Activated naive CD8-positive, alpha-beta T cell (primary cell): Measurements from ENCODE around the gene ERCC8.
"Not testable (repeated sequence)": the region's sequence is repeated elsewhere in the genome, so short reads cannot be mapped to it uniquely, and the experiment has no call there.

Experiments used
- H3K27ac Mint-ChIP-seq: one replicate; pipeline ENCODE4 v1.8.0; 2021; ENCODE audit warnings: mixed read lengths
- H3K27me3 Mint-ChIP-seq: one replicate; pipeline ENCODE4 v1.8.0; 2021; ENCODE audit warnings: mixed read lengths
- H3K36me3 Mint-ChIP-seq: one replicate; pipeline ENCODE4 v1.8.0; 2021; ENCODE audit warnings: mixed read lengths
- H3K4me1 Mint-ChIP-seq: one replicate; pipeline ENCODE4 v1.8.0; 2021; ENCODE audit warnings: low read depth, mixed read lengths
- H3K4me3 Mint-ChIP-seq: one replicate; pipeline ENCODE4 v1.8.0; 2021; ENCODE audit warnings: mild to moderate bottlenecking, mixed read lengths
- H3K9me3 Mint-ChIP-seq: one replicate; pipeline ENCODE4 v1.8.0; 2021; ENCODE audit warnings: low read depth, mixed read lengths

Gene ERCC8

DNA sequence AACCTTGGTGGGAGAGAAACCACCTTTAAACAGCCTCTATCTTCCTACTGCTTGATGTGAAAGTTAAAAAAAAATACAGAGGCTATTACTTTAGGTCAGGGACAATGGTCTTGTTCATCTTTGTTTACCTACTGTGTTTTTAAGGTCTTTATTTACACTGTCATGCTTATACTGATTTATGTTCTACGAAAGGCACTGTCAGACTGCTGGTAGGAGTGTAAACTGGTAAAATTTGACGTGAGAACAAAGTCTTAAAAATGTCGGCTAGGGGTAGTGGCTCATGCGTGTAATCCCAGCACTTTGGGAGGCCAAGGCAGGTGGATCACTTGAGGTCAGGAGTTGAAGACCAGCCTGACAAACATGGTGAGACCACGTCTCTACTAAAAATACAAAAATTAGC, 58.7 kb downstream of the ERCC8 start:
- no peaks in the 10 kb centered on the region for H3K4me1 Mint-ChIP-seq
- no peaks in the 10 kb centered on the region for H3K27me3 Mint-ChIP-seq
- H3K36me3 Mint-ChIP-seq: peaks cover 36% of the 10 kb centered on the region
- H3K27ac Mint-ChIP-seq: no peak overlapping the region
- H3K9me3 Mint-ChIP-seq: peaks cover 9% of the 10 kb centered on the region
- H3K4me3 Mint-ChIP-seq: no peak overlapping the region

- peaks cover 10% of the 10 kb centered on the region for H3K9me3 Mint-ChIP-seq
- H3K27ac Mint-ChIP-seq: no peak overlapping the region
- H3K4me3 Mint-ChIP-seq: no peak overlapping the region
- no peaks in the 10 kb centered on the region for H3K27me3 Mint-ChIP-seq
- no peaks in the 10 kb centered on the region for H3K4me1 Mint-ChIP-seq
- H3K36me3 Mint-ChIP-seq: peaks cover 26% of the 10 kb centered on the region
Observed at GRCh38 chr5:60883229-60883628, 61.6 kb downstream of the ERCC8 start.

DNA sequence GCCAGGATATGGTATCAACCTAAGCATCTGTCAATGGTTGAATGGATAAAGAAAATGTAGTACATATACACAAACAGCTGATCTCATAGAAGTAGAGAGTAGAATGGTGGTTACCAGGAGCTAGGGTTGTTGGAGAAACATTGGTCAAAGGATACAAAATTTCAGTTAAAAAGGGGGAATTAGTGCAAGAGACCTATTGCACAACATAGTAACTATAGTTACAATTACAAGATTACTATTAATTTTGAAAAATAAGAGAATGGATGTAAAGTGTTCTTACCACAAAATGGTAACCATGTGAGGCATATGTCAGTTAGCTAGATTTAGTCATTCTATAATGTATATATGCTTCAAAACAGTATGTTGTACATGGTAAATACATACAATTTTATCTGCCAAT, 72.0 kb downstream of the ERCC8 start:
- no peak overlapping the region for H3K27ac Mint-ChIP-seq
- no peaks in the 10 kb centered on the region for H3K4me1 Mint-ChIP-seq
- no peak overlapping the region for H3K4me3 Mint-ChIP-seq
- peaks cover 26% of the 10 kb centered on the region for H3K9me3 Mint-ChIP-seq
- H3K27me3 Mint-ChIP-seq: no peaks in the 10 kb centered on the region
- H3K36me3 Mint-ChIP-seq: peaks cover 30% of the 10 kb centered on the region

- no peaks in the 10 kb centered on the region for H3K4me1 Mint-ChIP-seq
- H3K9me3 Mint-ChIP-seq: peaks cover 26% of the 10 kb centered on the region
- H3K4me3 Mint-ChIP-seq: no peak overlapping the region
- H3K27ac Mint-ChIP-seq: no peak overlapping the region
- peaks cover 30% of the 10 kb centered on the region for H3K36me3 Mint-ChIP-seq
- no peaks in the 10 kb centered on the region for H3K27me3 Mint-ChIP-seq
Observed at GRCh38 chr5:60870857-60871256, 74.0 kb downstream of the ERCC8 start.

GRCh38 chr5:60860572-60860971, 84.3 kb downstream of the ERCC8 start:
- H3K4me1 Mint-ChIP-seq, H3K36me3 Mint-ChIP-seq, H3K27me3 Mint-ChIP-seq, H3K4me3 Mint-ChIP-seq, H3K27ac Mint-ChIP-seq, H3K9me3 Mint-ChIP-seq: not testable (repeated sequence)

DNA sequence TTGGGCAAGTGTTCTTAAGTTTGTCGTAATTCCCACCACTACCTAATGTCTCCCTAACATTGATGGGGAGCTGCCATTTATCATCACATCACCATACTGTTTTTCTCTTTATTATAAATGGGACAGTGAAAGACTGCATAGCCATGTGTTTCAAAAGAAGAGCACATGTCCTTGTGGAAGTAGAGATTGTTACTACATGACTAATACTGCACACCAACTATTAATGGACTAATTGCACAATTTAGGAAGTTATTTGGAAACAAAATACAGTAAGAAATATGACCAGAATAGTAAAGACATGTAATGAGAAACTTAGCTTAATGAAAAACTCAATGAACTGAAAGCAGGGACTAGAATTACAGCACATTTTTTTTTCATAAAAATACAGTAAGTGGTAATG, 88.8 kb downstream of the ERCC8 start:
- Mint-ChIP-seq H3K9me3 (peaks cover 4% of the 10 kb centered on the region), H3K27ac (no peak overlapping the region), H3K4me1 (no peaks in the 10 kb centered on the region), H3K36me3 (no peaks in the 10 kb centered on the region), H3K4me3 (no peak overlapping the region), H3K27me3 (no peaks in the 10 kb centered on the region)

- H3K4me3 Mint-ChIP-seq: no peak overlapping the region
- no peaks in the 10 kb centered on the region for H3K36me3 Mint-ChIP-seq
- no peaks in the 10 kb centered on the region for H3K9me3 Mint-ChIP-seq
Observed at GRCh38 chr5:60852940-60853339, 91.9 kb downstream of the ERCC8 start.

GRCh38 chr5:60852317-60852716, 92.6 kb downstream of the ERCC8 start:
- H3K27ac Mint-ChIP-seq: no peak overlapping the region
- H3K4me1 Mint-ChIP-seq: no peaks in the 10 kb centered on the region
- H3K27me3 Mint-ChIP-seq: peaks cover 1% of the 10 kb centered on the region
- H3K36me3 Mint-ChIP-seq: no peaks in the 10 kb centered on the region
- H3K9me3 Mint-ChIP-seq: no peaks in the 10 kb centered on the region
- no peak overlapping the region for H3K4me3 Mint-ChIP-seq

More at GRCh38 chr5:60852940-60853339, 91.9 kb downstream of the ERCC8 start:
- H3K4me1 Mint-ChIP-seq: no peaks in the 10 kb centered on the region
- peaks cover 1% of the 10 kb centered on the region for H3K27me3 Mint-ChIP-seq
- H3K27ac Mint-ChIP-seq: no peak overlapping the region

DNA sequence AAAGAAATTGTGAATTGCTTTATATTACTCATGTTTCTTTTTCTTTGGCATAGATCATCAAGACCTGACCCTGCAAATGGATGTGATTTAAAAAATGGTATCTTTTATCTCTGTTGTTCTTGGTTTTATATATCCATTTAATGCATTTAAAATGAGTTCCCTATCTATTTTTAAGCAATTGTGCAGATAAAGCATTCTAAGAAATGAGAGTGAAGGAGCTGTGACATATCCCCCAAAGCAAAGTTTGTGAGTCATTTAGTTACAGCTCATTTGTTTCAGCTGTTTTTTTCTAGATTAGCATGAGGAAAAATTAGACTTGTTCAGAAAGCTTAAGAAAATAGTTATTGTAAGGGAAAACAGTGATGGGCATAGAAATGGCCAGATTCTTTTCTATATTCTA, 93.2 kb downstream of the ERCC8 start:
- no peak overlapping the region for H3K4me3 Mint-ChIP-seq
- H3K4me1 Mint-ChIP-seq: no peaks in the 10 kb centered on the region
- no peaks in the 10 kb centered on the region for H3K36me3 Mint-ChIP-seq
- no peaks in the 10 kb centered on the region for H3K9me3 Mint-ChIP-seq
- peaks cover 4% of the 10 kb centered on the region for H3K27me3 Mint-ChIP-seq
- H3K27ac Mint-ChIP-seq: no peak overlapping the region

GRCh38 chr5:60846298-60846697, 98.6 kb downstream of the ERCC8 start:
- Mint-ChIP-seq H3K27me3 (peaks cover 35% of the 10 kb centered on the region), H3K27ac (no peak overlapping the region), H3K4me3 (no peak overlapping the region), H3K9me3 (no peaks in the 10 kb centered on the region), H3K4me1 (peaks cover 9% of the 10 kb centered on the region), H3K36me3 (no peaks in the 10 kb centered on the region)

GRCh38 chr5:60843936-60844905, 100.6 kb downstream of the ERCC8 start, which contains the start of gene ELOVL7:
Gene ELOVL7, minus strand, starts transcription at chr5:60844269. Its CDS starts 56,872 bp downstream, at chr5:60787397.
- peak within 1 kb of the TSS; percentile 79 for H3K4me3 Mint-ChIP-seq
- no peak within 1 kb of the TSS for H3K27ac Mint-ChIP-seq
- no peaks in the 10 kb centered on the region for H3K9me3 Mint-ChIP-seq
- peaks cover 9% of the 10 kb centered on the region for H3K4me1 Mint-ChIP-seq
- H3K27me3 Mint-ChIP-seq: peaks cover 37% of the 10 kb centered on the region
- no peaks in the 10 kb centered on the region for H3K36me3 Mint-ChIP-seq

GRCh38 chr5:60843386-60843935, 101.4 kb downstream of the ERCC8 start:
- peaks cover 9% of the 10 kb centered on the region for H3K4me1 Mint-ChIP-seq
- H3K4me3 Mint-ChIP-seq: peak overlapping the region; percentile 72
- no peaks in the 10 kb centered on the region for H3K9me3 Mint-ChIP-seq
- H3K27me3 Mint-ChIP-seq: peaks cover 36% of the 10 kb centered on the region
- no peak overlapping the region for H3K27ac Mint-ChIP-seq
- H3K36me3 Mint-ChIP-seq: no peaks in the 10 kb centered on the region

DNA sequence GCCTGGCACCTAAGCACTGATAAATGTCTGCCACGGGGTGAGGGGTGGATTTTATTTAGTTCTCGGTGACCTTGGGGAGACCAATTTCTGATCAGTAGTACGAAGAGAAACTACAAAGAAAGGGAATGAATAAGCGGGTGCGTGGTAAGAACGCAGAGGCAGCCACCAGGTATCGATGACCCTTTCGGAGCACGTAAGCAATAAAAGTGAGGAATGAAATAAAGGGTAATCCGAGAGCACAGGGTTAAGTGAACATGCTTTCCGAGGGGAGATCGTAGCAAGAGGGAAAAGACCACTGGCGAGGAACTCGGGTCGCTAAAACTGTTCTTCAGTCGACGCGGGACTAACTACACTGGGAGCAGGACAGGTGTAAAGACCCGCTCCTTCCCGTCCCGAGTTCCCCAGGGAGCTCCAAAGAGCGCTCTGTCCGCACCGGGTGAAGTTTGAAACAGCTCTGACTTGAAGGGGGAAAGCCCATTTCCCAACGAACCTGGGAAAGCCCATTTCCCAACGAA, 101.9 kb downstream of the ERCC8 start:
- no peaks in the 10 kb centered on the region for H3K36me3 Mint-ChIP-seq
- no peaks in the 10 kb centered on the region for H3K9me3 Mint-ChIP-seq
- H3K27me3 Mint-ChIP-seq: peaks cover 36% of the 10 kb centered on the region
- H3K4me3 Mint-ChIP-seq: peak overlapping the region; percentile 72
- H3K4me1 Mint-ChIP-seq: peaks cover 9% of the 10 kb centered on the region
- no peak overlapping the region for H3K27ac Mint-ChIP-seq

- Mint-ChIP-seq H3K27ac (no peak overlapping the region), H3K4me1 (peaks cover 9% of the 10 kb centered on the region), H3K9me3 (no peaks in the 10 kb centered on the region), H3K36me3 (no peaks in the 10 kb centered on the region), H3K27me3 (peaks cover 32% of the 10 kb centered on the region), H3K4me3 (no peak overlapping the region)
Observed at GRCh38 chr5:60841361-60841760, 103.5 kb downstream of the ERCC8 start.

- Mint-ChIP-seq H3K9me3 (no peaks in the 10 kb centered on the region), H3K4me1 (no peaks in the 10 kb centered on the region), H3K36me3 (no peaks in the 10 kb centered on the region), H3K27ac (no peak overlapping the region), H3K4me3 (no peak overlapping the region), H3K27me3 (peaks cover 4% of the 10 kb centered on the region)
Observed at GRCh38 chr5:60836131-60836530, 108.7 kb downstream of the ERCC8 start.
